SU-DHL-6 (cell line): ENCODE data around the gene SLC6A3.

ENCODE experiments used
- H2AFZ ChIP-seq: fragments of 200-600 bp; sonication (generic); 2 replicates; pipeline ENCODE4 v1.6.1; 2014; ENCODE audit warnings: low read depth, mild to moderate bottlenecking, moderate library complexity, mixed read lengths, antibody characterized with exemption, low read length; ENCODE audit not compliant: severe bottlenecking
- H3F3A ChIP-seq: fragments of 200-600 bp; shearing (Covaris generic); 2 replicates; pipeline ENCODE4 v1.6.0; 2016; ENCODE audit warnings: antibody characterized with exemption, mild to moderate bottlenecking; ENCODE audit not compliant: insufficient read depth
- H3K27ac ChIP-seq: fragments of 200-600 bp; sonication (generic); 2 replicates; pipeline ENCODE4 v1.5.1; 2016; ENCODE audit warnings: low read depth, mild to moderate bottlenecking, low read length, moderate library complexity, mixed read lengths
- H3K27me3 ChIP-seq: fragments of 200-600 bp; sonication (generic), shearing (Covaris generic); 2 replicates; pipeline ENCODE4 v1.6.0; 2014; ENCODE audit warnings: mild to moderate bottlenecking, low read length
- H3K36me3 ChIP-seq: fragments of 200-600 bp; sonication (generic); 2 replicates; pipeline ENCODE4 v1.6.1; 2014; ENCODE audit warnings: mild to moderate bottlenecking, low read length, mixed read lengths
- H3K4me2 ChIP-seq: fragments of 300-600, 200-600 bp; shearing (Covaris generic), sonication (generic); 2 replicates; pipeline ENCODE4 v1.6.0; 2014; ENCODE audit warnings: low read length, low read depth, mild to moderate bottlenecking; ENCODE audit not compliant: poor library complexity, severe bottlenecking
- H3K4me3 ChIP-seq: fragments of 200-600 bp; sonication (generic); 2 replicates; pipeline ENCODE4 v1.5.1; 2014; ENCODE audit warnings: antibody characterized with exemption, low read length, mild to moderate bottlenecking, mixed read lengths; ENCODE audit not compliant: insufficient read depth, poor library complexity, severe bottlenecking
- H3K79me2 ChIP-seq: fragments of 200-600 bp; sonication (generic); 2 replicates; pipeline ENCODE4 v1.6.1; 2014; ENCODE audit warnings: mild to moderate bottlenecking, low read length, moderate library complexity; ENCODE audit not compliant: insufficient read depth
- H3K9ac ChIP-seq: fragments of 200-600 bp; sonication (generic); 2 replicates; pipeline ENCODE4 v1.7.0; 2014; ENCODE audit warnings: mild to moderate bottlenecking, low read length
- H3K9me2 ChIP-seq: fragments of 200-600 bp; sonication (generic); replicated peaks from 2 replicates; pipeline ENCODE4 v1.6.1; 2014; ENCODE audit warnings: low read length; ENCODE audit not compliant: insufficient read depth
- H3K9me3 ChIP-seq: fragments of 200-600 bp; sonication (generic); 2 replicates; pipeline ENCODE4 v1.6.1; 2014; ENCODE audit warnings: low read length, mixed read lengths; ENCODE audit not compliant: insufficient read depth
- H4K20me1 ChIP-seq: fragments of 200-600 bp; sonication (generic); 2 replicates; pipeline ENCODE4 v1.6.1; 2014; ENCODE audit warnings: low read depth, mild to moderate bottlenecking, antibody characterized with exemption, low read length, moderate library complexity, mixed read lengths
- EZH2phosphoT487 ChIP-seq: fragments of 200-600 bp; sonication (generic), shearing (Covaris generic); conservative IDR thresholded peaks from 2 replicates; pipeline ENCODE4 v1.6.1; 2018; ENCODE audit warnings: mild to moderate bottlenecking, antibody characterized with exemption, low read length, moderate library complexity, mixed read lengths
- TF ChIP-seq, protein P1 (sequence below): fragments of 200-600 bp; sonication (generic); IDR thresholded peaks from one replicate; pipeline ENCODE4 v1.5.1; 2017; ENCODE audit warnings: antibody characterized with exemption, mild to moderate bottlenecking, low read length, moderate library complexity; ENCODE audit not compliant: insufficient read depth, poor library complexity, severe bottlenecking

The SLC6A3 gene

DNA sequence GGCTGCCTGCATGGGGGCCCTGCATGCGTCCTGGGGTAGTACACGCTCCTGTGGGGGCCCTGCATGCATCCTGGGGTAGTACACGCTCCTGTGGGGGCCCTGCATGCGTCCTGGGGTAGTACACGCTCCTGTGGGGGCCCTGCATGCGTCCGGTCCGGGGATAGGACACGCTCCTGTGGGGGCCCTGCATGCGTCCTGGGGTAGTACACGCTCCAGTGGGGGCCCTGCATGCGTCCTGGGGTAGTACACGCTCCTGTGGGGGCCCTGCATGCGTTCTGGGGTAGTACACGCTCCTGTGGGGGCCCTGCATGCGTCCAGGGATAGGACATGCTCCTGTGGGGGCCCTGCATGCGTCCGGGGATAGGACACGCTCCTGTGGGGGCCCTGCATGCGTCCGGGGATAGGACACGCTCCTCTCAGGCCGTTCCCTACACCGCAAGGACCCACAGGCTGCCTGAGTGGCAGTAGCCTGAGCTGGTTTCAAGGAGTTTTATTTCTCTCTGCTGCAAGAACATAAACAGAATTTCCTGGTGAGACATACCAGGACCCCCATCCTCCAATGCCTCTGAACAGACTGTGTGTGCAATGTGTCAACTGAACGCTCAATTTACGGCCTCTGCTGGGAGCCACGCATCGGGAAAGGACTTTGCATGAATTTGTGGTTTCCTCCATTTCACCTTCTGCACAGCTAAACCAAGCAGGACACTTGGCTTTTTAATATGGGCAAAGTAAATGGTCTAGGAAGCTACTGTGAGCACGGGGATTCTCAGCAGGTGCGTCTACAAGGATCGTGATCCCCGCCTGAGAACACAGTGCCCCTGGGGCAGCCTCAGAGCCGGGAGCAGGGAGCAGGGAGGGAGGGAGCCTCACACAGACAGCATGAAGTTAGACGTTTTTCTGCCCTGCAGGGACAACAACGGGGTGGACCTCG lies 51.4 kb downstream of the SLC6A3 start:
- H3K4me3 ChIP-seq: no peak overlapping the region
- no peaks in the 10 kb centered on the region for H4K20me1 ChIP-seq
- no peaks in the 10 kb centered on the region for H3K27me3 ChIP-seq
- H3K9me3 ChIP-seq: no peaks in the 10 kb centered on the region
- H3K36me3 ChIP-seq: no peaks in the 10 kb centered on the region
- H3F3A ChIP-seq: no peaks in the 10 kb centered on the region
- no peaks in the 10 kb centered on the region for H3K79me2 ChIP-seq
- no peak overlapping the region for H3K9ac ChIP-seq
- no peak overlapping the region for H3K27ac ChIP-seq
- H3K9me2 ChIP-seq: no peaks in the 10 kb centered on the region
- no peak for TF ChIP-seq EZH2phosphoT487
- TF ChIP-seq, protein P1, sequence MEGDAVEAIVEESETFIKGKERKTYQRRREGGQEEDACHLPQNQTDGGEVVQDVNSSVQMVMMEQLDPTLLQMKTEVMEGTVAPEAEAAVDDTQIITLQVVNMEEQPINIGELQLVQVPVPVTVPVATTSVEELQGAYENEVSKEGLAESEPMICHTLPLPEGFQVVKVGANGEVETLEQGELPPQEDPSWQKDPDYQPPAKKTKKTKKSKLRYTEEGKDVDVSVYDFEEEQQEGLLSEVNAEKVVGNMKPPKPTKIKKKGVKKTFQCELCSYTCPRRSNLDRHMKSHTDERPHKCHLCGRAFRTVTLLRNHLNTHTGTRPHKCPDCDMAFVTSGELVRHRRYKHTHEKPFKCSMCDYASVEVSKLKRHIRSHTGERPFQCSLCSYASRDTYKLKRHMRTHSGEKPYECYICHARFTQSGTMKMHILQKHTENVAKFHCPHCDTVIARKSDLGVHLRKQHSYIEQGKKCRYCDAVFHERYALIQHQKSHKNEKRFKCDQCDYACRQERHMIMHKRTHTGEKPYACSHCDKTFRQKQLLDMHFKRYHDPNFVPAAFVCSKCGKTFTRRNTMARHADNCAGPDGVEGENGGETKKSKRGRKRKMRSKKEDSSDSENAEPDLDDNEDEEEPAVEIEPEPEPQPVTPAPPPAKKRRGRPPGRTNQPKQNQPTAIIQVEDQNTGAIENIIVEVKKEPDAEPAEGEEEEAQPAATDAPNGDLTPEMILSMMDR: no peak
- H2AFZ ChIP-seq: no peak overlapping the region
- no peak overlapping the region for H3K4me2 ChIP-seq

DNA sequence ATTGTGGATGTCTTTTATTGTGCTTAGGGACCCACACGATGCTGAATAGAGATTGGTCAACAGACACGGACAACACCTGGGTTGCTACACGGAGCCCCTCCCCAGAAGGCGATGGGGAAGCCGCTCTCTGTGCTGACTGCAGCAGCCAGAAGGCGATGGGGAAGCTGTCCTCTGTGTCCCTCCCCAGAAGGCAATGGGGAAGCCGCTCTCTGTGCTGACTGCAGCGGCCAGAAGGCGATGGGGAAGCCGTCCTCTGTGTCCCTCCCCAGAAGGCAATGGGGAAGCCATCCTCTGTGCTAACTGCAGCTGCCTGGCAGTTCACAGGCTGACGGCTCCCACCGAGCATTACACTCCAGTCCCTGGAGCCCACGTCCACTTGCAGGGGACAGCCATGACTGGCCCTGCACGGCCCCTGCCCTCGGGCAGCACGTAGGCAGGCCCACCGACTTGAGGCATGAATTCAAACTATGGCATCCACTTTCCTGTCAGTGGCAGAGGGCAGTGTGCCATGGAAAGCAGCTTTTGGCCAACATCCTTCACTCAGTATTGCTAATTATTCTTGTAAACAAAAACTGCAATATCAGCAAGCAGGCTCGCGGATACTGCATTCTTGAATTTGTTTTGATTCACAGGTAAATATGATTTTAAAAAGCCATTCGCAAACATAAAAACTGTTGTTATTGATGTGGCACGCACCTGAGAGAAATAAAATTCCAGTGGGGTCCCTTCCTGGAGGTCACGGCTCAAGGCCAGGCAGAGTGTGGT lies 52.3 kb downstream of the SLC6A3 start:
- TF ChIP-seq, protein P1: no peak
- no peak for TF ChIP-seq EZH2phosphoT487
- Histone ChIP-seq H3K27me3 (no peaks in the 10 kb centered on the region), H4K20me1 (no peaks in the 10 kb centered on the region), H3K36me3 (no peaks in the 10 kb centered on the region), H3K9me2 (no peaks in the 10 kb centered on the region), H3F3A (no peaks in the 10 kb centered on the region), H3K27ac (no peak overlapping the region), H2AFZ (no peak overlapping the region), H3K4me2 (no peak overlapping the region), H3K79me2 (no peaks in the 10 kb centered on the region), H3K9me3 (no peaks in the 10 kb centered on the region), H3K9ac (no peak overlapping the region), H3K4me3 (no peak overlapping the region)

DNA sequence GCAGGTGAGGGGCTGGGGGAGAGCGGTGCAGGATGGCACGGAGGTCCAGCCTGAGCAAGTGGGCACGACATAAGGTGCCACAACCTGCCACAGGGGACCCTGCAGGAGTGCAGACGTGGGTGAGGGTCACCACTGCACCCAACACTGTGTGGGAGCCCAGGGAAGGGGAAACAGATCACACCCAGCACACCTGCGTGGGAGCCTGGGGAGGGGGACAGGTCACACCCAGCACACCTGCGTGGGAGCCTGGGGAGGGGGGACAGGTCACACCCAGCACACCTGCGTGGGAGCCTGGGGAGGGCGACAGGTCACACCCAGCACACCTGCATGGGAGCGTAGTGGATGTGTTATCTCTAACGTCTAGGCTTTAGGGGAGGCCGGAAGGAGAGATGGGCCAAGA lies 53.0 kb downstream of the SLC6A3 start:
- Histone ChIP-seq H3K4me3 (no peak overlapping the region), H3K9me2 (no peaks in the 10 kb centered on the region), H3K36me3 (no peaks in the 10 kb centered on the region), H4K20me1 (no peaks in the 10 kb centered on the region), H3K4me2 (no peak overlapping the region), H3K79me2 (no peaks in the 10 kb centered on the region), H2AFZ (no peak overlapping the region), H3K27me3 (no peaks in the 10 kb centered on the region), H3F3A (no peaks in the 10 kb centered on the region), H3K27ac (no peak overlapping the region), H3K9me3 (no peaks in the 10 kb centered on the region), H3K9ac (no peak overlapping the region)
- no peak for TF ChIP-seq EZH2phosphoT487
- TF ChIP-seq, protein P1: no peak
